Kidney epithelial cell (primary cell): ENCODE data around the gene CD164. TPM values are rescaled to one million over a fixed set of nuclear protein-coding genes. Genes with fewer than 3 reads are reported as not detected.

Source experiments
- DNase-seq: peaks from one replicate; pipeline ENCODE4 v3.0.0-alpha.2; 2010; ENCODE audit warnings: low read depth
- H3K27me3 ChIP-seq: 2 replicates; pipeline ENCODE4 v1.6.0; 2011; ENCODE audit warnings: low read length; ENCODE audit not compliant: control insufficient read depth, insufficient read depth
- H3K36me3 ChIP-seq: 2 replicates; pipeline ENCODE4 v1.5.1; 2011; ENCODE audit warnings: low read length; ENCODE audit not compliant: control insufficient read depth, insufficient read depth
- H3K4me3 ChIP-seq: 2 replicates; pipeline ENCODE4 v1.5.1; 2011; ENCODE audit warnings: low read depth, mild to moderate bottlenecking, control low read depth, low read length
- total RNA-seq: library from RNA; depleted of rRNA; stranded (reverse); fragments of >200 nt; gene quantifications from 2 replicates; pipeline ENCODE4 v1.2.3, GENCODE V29; 2015
- TF ChIP-seq, protein P1 (sequence below): IDR thresholded peaks from 2 replicates; pipeline ENCODE4 v1.5.1; 2011; ENCODE audit warnings: mild to moderate bottlenecking, moderate library complexity, low read length, control low read depth, inconsistent platforms; ENCODE audit not compliant: insufficient read depth, poor library complexity, severe bottlenecking

The CD164 gene
- total RNA-seq, 1 donor from 2014 or later: 155 TPM

DNA sequence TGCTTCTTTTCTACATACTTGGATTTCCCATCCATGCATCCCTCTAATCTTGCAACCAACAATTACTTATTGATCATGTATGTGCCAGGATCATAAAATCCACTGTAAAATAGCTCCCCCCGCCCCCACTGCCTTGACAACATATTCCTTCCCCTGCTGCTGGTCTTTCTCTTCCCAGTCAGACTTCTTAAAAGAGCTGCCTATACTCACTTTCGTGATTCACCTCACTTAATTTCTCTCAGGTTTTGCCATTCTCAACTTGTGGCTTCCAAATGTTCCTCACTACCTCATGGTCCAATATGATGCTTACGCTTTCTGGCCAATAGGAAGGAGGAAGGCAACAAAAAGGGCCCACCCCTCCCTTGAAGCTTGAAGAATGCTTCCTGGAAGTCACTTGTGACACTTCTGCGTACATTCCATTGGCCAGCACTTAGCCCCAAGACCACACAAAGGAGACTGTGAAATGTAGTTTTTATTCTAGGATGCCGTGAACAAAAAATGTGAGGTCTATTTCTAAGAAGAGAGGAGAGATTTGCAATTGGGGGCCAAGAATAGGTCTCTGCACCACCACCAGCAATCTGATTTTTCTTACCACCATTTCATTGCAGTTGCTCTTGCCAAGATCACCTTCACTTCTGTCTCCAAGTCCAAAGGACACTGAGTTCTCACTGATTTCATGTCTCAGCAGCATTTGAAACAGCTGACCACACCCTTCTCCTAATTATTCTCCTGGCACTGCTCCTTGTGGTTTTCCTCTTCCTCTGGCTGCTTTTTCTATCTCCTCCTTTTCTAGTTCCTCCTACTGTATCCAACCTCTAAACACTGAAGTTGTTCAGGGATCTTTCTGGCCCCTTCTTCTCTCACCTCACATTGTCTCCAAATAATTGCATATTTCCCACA lies 30.8 kb downstream of the CD164 start:
- Histone ChIP-seq H3K27me3 (no peaks in the 10 kb centered on the region), H3K4me3 (no peak overlapping the region), H3K36me3 (no peaks in the 10 kb centered on the region)
- DNase-seq: no peak
- TF ChIP-seq, protein P1, sequence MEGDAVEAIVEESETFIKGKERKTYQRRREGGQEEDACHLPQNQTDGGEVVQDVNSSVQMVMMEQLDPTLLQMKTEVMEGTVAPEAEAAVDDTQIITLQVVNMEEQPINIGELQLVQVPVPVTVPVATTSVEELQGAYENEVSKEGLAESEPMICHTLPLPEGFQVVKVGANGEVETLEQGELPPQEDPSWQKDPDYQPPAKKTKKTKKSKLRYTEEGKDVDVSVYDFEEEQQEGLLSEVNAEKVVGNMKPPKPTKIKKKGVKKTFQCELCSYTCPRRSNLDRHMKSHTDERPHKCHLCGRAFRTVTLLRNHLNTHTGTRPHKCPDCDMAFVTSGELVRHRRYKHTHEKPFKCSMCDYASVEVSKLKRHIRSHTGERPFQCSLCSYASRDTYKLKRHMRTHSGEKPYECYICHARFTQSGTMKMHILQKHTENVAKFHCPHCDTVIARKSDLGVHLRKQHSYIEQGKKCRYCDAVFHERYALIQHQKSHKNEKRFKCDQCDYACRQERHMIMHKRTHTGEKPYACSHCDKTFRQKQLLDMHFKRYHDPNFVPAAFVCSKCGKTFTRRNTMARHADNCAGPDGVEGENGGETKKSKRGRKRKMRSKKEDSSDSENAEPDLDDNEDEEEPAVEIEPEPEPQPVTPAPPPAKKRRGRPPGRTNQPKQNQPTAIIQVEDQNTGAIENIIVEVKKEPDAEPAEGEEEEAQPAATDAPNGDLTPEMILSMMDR: no peak

- DNase-seq: peak; percentile 18
- Histone ChIP-seq H3K4me3 (no peak overlapping the region), H3K36me3 (no peaks in the 10 kb centered on the region), H3K27me3 (no peaks in the 10 kb centered on the region)
- TF ChIP-seq, protein P1: no peak
Observed at GRCh38 chr6:109349419-109349987, 32.8 kb downstream of the CD164 start.

- Histone ChIP-seq H3K27me3 (no peaks in the 10 kb centered on the region), H3K4me3 (no peak overlapping the region), H3K36me3 (no peaks in the 10 kb centered on the region)
- TF ChIP-seq, protein P1: no peak
- DNase-seq: no peak
Observed at GRCh38 chr6:109348226-109348625, 34.0 kb downstream of the CD164 start.

DNA sequence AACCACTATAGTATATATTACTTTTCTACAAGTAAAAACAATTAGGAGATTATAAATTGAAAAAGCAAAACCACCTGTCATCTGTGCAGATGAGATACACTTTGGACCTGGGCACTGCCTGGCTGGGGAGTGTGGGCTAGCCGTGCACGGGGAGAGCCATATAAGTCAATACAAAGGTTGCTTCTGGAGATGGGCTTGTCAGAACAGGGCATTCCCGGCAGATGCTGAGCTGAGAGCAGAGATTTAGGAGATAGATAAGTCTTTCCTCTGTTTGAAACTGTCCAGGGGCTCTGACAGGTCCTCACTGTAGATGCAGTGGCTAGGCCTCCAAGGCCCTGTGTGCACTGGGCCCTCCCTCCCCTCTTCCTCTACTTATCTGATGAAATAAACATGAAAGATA lies 34.5 kb downstream of the CD164 start:
- no peak for DNase-seq
- TF ChIP-seq, protein P1: no peak
- Histone ChIP-seq H3K4me3 (no peak overlapping the region), H3K36me3 (no peaks in the 10 kb centered on the region), H3K27me3 (no peaks in the 10 kb centered on the region)

DNA sequence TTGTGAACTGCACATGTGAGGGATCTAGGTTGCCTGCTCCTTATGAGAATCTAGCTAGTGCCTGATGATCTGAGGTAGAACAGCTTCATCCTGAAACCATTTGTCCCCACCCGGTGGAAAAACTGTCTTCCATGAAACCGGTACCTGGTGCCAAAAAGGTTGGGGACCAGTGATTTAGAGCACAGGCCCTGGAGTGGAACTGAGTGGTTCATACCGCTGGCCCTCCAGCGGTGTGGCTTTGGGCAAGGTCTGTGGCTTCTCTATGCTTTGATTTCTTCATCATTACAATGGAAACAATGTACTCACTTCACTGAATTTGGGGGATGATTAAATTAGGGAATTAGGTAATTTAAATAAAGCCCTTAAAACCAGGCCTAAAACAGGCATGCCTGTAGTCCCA lies 36.3 kb downstream of the CD164 start:
- no peak overlapping the region for H3K4me3 ChIP-seq
- no peaks in the 10 kb centered on the region for H3K36me3 ChIP-seq
- DNase-seq: no peak
- TF ChIP-seq, protein P1: no peak
- H3K27me3 ChIP-seq: no peaks in the 10 kb centered on the region
